Measurements from ENCODE around the gene SNX27. TPM values are rescaled to one million over a fixed set of nuclear protein-coding genes. Genes with fewer than 3 reads are reported as not detected.
A peak's percentile ranks its signal among the peaks of the same experiment; 100 is the strongest.

The SNX27 gene
- total RNA-seq, 1 donor, result 26.7 TPM

DNA sequence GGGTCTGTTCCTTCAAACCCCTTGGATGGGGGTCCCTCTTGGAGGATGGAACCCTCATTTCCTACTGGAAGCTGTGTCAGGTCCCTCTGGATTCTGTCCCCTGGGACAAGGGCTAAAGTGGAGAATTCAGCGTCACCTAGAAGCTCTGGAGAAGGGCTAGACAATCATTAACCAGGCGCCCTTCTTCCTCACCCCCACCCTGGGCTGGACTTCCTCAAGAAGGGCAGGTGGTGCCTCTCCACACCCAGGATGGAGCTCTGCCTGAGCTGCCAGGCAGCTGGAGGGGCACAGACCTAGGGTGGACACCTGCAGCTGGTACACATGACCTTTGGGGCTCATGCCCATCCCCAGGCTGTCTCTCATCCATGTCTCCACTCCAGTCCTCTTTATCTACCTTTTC, 101.2 kb downstream of the SNX27 start:
- peaks cover 23% of the 10 kb centered on the region for H3K27me3 ChIP-seq (ENCODE audit: insufficient read depth, low read length)
- peaks cover 5% of the 10 kb centered on the region for H3K4me1 ChIP-seq (ENCODE audit: insufficient read depth, low read length)
- no peak overlapping the region for H3K4me3 ChIP-seq (ENCODE audit: low read length)
- H3K9me3 ChIP-seq (ENCODE audit: low read depth, low read length), result no peaks in the 10 kb centered on the region

DNA sequence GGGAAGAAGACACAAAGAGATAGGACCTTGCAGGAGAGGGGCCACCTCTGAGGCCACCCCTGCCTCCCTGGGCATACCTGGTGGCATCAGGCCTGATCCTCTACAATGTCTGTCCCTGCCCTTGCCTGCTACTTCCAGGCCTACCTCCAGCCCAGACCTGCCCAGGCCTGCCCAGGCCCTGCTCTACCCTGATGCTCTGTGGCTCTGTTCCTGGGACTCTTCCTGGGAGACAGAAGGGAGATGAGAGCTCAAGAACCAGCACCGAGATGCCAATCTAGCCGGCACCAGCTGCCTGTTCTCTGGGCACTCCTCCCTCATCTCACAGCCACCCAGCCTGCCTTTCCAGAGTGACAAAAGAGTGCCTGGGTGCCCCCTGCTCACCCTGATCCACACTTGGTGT, 102.0 kb downstream of the SNX27 start:
- H3K4me1 ChIP-seq (ENCODE audit: insufficient read depth, low read length), result peaks cover 5% of the 10 kb centered on the region
- H3K27me3 ChIP-seq (ENCODE audit: insufficient read depth, low read length), result peaks cover 31% of the 10 kb centered on the region

DNA sequence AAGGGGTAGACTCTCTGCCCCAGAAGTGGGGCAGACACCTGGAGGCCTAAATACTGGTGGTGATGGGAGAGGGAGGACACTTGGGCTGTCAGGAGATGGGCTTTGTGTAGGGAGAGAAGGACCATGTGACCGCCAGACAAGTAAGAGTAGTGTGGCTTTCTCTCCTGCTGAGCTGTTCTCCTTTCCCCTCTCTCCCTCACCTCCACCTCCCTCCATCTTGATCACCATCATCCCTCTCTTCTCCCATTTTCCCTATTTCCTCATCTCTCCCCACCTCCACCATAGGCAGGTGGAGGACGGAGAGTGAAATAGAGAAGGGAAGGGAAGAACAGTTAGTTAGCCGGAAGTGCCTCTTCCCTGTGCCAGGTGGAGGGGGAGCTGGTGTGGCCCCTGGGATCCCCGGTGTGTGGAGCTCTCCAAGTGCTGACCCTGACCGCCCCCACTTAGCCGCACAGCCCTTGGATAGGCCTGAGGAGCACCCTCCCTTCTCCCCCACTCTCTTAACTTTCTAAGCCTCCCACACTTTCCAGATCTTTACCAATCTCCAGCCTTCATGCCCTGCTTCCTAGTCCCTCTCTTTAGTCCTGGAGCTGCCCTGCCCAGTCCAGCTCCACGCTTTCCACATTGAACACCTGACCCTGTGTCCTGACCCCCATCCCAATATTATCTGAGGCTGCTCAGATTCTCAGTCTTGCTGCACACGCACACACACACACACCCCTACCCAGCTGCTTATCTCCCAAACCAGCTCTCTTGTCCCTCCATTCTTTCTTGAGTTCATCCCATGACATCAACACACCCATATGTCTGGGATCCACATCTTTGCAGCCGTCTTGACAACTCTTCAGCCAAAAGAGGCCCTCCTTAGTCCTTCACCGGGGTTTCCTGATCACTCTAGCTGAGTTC, 103.2 kb downstream of the SNX27 start:
- Histone ChIP-seq H3K9me3 (ENCODE audit: low read depth, low read length) (no peaks in the 10 kb centered on the region), H3K27me3 (ENCODE audit: insufficient read depth, low read length) (peaks cover 42% of the 10 kb centered on the region), H3K4me1 (ENCODE audit: insufficient read depth, low read length) (peaks cover 5% of the 10 kb centered on the region), H3K4me3 (ENCODE audit: low read length) (no peak overlapping the region)

More for the DNA sequence above, 102.0 kb downstream of the SNX27 start:
- no peaks in the 10 kb centered on the region for H3K9me3 ChIP-seq (ENCODE audit: low read depth, low read length)
- no peak overlapping the region for H3K4me3 ChIP-seq (ENCODE audit: low read length)

DNA sequence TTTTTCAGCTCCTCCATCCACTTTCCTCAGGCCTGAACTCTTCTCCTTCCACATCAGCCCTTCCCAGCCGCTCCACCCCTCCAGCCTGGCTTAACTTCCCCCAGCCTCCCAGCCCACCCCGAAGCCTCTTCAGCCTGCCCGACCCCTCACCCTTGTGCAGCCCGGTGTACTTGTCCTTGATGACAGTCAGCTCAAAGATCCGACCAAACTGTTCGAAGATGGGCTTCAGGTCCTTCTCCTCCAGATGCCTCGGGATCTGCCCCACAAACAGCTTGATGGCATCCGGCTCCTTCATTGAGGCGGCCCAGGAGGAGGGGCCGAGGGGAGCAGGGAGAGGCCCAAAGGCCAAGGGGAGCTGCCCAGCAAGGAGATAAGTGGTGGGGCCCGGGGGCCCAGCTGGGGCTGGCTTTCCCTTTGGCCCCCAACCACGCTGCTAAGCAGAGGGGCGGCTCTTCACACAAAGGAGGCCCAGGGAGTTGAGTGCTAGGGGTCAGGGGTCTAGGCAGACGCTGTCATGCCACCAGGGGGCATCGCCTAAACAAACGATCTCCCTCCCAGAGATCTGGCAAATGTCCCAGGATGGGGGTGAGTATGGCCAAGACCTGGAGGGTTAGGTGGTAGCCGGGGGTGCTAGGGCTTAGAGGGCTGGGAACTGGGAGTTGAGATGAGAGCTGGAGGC, 104.0 kb downstream of the SNX27 start:
- peaks cover 13% of the 10 kb centered on the region for H3K4me1 ChIP-seq (ENCODE audit: insufficient read depth, low read length)
- H3K9me3 ChIP-seq (ENCODE audit: low read depth, low read length), result no peaks in the 10 kb centered on the region
- H3K4me3 ChIP-seq (ENCODE audit: low read length), result no peak overlapping the region
- H3K27me3 ChIP-seq (ENCODE audit: insufficient read depth, low read length), result peaks cover 46% of the 10 kb centered on the region

DNA sequence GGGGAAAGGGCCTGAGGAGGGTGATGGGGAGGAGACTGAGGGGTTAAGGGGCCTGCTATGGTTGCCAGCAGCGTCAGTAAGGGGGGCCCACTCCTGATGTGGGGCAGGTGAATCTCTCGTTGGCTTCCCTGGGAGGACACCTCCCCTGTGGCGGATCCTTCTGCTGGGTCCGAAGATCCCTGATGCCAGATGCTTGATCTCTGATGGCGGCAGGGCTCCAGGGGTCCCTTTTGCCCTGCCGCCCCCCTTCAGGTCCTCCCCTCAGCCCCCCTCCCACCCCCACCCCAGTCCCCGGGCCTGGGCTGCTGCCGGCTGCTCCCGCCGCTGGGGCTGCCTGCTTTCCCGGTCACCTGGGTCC, 104.5 kb downstream of the SNX27 start:
- H3K9me3 ChIP-seq (ENCODE audit: low read depth, low read length), result no peaks in the 10 kb centered on the region
- peaks cover 16% of the 10 kb centered on the region for H3K4me1 ChIP-seq (ENCODE audit: insufficient read depth, low read length)
- peaks cover 46% of the 10 kb centered on the region for H3K27me3 ChIP-seq (ENCODE audit: insufficient read depth, low read length)
- no peak overlapping the region for H3K4me3 ChIP-seq (ENCODE audit: low read length)

DNA sequence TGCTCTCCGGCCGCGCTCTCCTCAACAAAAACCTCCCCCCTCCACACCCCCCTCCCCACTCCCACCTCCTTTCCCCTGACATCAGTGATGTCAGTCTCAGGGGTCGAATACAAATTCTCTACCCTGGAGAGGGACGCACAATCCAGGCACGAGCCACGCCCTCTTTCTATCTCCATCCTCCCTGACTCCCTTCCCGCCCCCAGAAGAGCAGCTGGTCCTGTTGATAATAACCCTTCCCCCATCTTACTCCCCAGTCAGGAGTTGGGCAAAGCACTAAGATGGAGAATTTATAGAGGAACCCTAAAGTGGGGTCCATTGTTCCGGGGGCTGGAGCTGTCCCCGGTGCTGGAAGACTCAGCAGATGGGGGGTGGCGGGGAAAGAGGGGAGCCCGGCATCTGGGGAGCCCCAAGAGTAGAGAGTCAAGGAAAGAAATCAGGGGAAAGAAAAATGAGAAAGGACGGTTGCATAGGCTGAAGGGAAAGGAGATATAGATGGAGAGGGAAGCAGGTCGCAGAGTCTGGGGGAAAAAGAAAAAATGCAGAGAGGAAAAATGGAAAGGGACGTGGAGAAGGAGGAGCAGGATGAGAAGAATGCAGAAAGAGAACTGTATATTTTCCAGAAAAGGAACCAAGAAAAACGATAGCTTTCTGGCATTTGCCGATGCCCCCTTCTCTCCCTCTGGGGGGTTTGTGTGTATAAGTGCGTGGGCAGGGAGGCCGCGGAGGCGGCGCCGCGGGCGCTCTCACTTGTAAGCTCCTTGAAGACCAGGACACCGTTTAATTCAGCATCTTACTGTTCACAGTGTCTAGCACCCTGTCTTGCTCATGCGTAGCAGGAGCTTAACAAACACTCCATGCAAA, 105.2 kb downstream of the SNX27 start, which contains the start of gene CELF3:
TSS of gene CELF3 (minus strand) at position 33 of the 861 bp plus-strand sequence. CDS start 783 bp downstream, outside the sequence.
- Histone ChIP-seq H3K4me1 (ENCODE audit: insufficient read depth, low read length) (peaks cover 22% of the 10 kb centered on the region), H3K9me3 (ENCODE audit: low read depth, low read length) (no peaks in the 10 kb centered on the region), H3K4me3 (ENCODE audit: low read length) (no peak within 1 kb of the TSS), H3K27me3 (ENCODE audit: insufficient read depth, low read length) (peaks cover 48% of the 10 kb centered on the region)

DNA sequence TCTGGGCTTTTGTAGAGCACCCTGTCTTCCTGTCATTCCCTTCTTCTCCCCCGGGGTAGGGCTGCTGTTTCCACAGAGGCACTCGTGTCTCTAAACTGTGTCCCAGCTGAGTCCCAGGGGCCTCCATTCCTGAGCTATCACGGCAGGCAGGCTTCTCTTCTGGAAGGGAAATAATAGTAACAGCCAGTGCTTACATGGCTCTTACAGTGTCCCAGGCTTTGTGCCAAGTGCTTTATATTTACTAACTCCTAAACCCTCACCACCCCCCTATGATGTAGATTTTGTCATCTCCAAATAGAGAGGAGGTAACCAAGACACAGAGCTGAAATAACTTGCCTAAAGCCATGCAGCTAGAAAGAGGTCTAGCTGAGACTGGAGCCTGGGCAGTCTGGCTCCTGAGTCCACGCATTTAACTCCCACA, 106.2 kb downstream of the SNX27 start:
- peaks cover 58% of the 10 kb centered on the region for H3K27me3 ChIP-seq (ENCODE audit: insufficient read depth, low read length)
- peaks cover 26% of the 10 kb centered on the region for H3K4me1 ChIP-seq (ENCODE audit: insufficient read depth, low read length)

DNA sequence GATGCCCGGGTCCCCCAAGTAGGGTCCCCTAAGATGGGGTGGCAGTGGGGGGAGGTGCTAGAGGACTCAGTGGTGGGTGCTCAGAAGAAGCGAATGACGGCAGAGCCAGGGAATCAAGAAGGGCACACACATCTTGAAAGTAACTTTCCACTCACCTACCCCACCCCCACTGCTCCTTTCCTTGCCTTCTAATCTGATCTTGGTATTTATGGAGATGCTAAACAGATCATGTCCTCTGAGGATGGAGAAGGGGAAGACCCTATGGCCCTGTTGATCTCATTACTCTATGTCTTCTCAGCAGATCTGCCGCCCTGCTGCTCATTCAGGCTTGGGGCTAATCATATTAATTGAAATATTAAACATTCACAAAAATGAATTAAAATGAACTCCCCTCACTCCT, 106.8 kb downstream of the SNX27 start:
- no peaks in the 10 kb centered on the region for H3K9me3 ChIP-seq (ENCODE audit: low read depth, low read length)
- no peak overlapping the region for H3K4me3 ChIP-seq (ENCODE audit: low read length)
- H3K4me1 ChIP-seq (ENCODE audit: insufficient read depth, low read length), result peaks cover 26% of the 10 kb centered on the region
- H3K27me3 ChIP-seq (ENCODE audit: insufficient read depth, low read length), result peaks cover 64% of the 10 kb centered on the region

More for the DNA sequence above, 106.2 kb downstream of the SNX27 start:
- Histone ChIP-seq H3K4me3 (ENCODE audit: low read length) (no peak overlapping the region), H3K9me3 (ENCODE audit: low read depth, low read length) (no peaks in the 10 kb centered on the region)

DNA sequence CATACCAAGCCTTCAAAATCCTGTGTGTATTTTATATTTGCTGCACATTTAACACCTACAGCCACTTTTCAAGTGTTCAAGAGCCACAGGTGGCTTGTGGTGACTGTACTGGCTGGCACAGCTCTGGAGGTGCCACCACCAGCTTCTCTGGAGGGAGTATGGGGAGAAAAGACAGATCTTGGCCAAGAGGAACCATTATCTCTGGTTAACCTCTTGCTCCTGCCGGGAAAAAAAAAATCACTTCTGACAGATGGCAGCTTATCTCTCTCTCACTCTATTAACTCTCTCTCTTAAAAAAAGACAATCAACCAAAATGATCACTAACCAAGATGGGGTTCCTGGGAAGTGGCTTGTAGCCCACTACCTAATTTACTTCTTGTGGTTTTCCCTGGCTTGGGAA, 108.3 kb downstream of the SNX27 start:
- H3K9me3 ChIP-seq (ENCODE audit: low read depth, low read length), result no peaks in the 10 kb centered on the region
- H3K27me3 ChIP-seq (ENCODE audit: insufficient read depth, low read length), result peaks cover 72% of the 10 kb centered on the region
- H3K4me3 ChIP-seq (ENCODE audit: low read length), result no peak overlapping the region
- peaks cover 26% of the 10 kb centered on the region for H3K4me1 ChIP-seq (ENCODE audit: insufficient read depth, low read length)

DNA sequence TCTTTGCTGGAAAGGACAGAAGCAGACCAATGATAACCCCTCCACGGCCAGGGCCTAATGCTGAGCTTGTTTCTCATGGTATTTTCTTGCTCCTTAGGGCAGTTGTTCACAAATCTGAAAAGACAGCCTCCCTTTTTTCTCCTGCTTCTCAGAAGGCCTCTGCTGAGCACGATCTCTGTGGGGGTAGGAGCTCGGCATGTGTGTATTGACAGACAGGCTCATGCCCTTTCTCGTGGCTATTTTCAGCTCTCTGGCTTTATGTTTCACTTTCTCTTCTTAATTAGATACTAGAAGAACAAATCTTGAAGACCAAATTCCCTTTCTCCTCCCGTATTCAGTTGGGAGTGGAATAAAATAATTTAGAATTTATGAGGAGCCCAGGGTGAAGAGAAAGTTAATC, 108.7 kb downstream of the SNX27 start:
- Histone ChIP-seq H3K9me3 (ENCODE audit: low read depth, low read length) (no peaks in the 10 kb centered on the region), H3K4me1 (ENCODE audit: insufficient read depth, low read length) (peaks cover 26% of the 10 kb centered on the region), H3K27me3 (ENCODE audit: insufficient read depth, low read length) (peaks cover 70% of the 10 kb centered on the region), H3K4me3 (ENCODE audit: low read length) (peak overlapping the region; percentile 38)

DNA sequence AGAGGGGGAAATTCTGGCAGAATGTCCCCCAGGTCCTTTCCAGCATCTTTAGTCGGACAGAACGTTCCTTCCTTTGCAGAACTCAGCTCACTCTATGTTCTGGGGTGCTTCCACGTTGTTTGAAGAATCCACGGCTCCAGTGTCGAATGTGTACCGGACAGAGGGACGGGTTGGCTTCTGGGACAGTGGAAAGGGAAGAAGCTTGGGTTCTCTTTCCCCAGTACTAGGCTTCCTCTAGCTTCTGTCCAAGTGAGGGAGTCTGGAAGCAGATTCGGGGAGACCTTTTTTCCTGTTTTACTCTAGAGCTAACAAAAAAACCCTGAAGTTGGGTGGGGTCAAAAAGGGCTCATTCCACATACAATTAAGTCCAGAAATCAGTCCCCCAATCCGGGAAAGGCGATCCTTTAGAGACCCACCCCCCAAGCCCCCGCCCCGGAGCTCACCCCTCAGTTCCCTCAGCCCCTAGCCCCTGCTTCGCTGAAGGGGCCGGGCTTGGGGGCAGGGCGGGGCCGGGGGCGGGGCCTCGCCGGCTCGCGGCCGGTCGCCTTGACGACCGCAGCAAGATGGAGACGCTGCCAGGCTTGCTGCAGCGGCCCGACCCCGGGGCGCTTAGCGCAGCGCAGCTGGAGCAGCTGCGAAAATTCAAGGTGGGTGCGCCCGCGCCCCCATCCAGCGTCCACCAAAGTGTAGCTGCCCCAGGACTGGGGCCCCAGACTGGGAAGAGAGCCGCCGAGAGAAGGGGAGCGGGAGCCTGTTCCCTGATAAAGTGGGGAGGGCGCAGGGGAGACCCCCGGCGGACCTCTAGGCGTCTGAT, 109.3 kb downstream of the SNX27 start, which contains the start of gene RIIAD1:
TSS of gene RIIAD1 (plus strand) at position 549 of the 814 bp plus-strand sequence. CDS start at position 564, 15 bp downstream.
- Histone ChIP-seq H3K4me1 (ENCODE audit: insufficient read depth, low read length) (peaks cover 26% of the 10 kb centered on the region), H3K9me3 (ENCODE audit: low read depth, low read length) (no peaks in the 10 kb centered on the region), H3K27me3 (ENCODE audit: insufficient read depth, low read length) (peaks cover 68% of the 10 kb centered on the region), H3K4me3 (ENCODE audit: low read length) (peak within 1 kb of the TSS; percentile 38)

DNA sequence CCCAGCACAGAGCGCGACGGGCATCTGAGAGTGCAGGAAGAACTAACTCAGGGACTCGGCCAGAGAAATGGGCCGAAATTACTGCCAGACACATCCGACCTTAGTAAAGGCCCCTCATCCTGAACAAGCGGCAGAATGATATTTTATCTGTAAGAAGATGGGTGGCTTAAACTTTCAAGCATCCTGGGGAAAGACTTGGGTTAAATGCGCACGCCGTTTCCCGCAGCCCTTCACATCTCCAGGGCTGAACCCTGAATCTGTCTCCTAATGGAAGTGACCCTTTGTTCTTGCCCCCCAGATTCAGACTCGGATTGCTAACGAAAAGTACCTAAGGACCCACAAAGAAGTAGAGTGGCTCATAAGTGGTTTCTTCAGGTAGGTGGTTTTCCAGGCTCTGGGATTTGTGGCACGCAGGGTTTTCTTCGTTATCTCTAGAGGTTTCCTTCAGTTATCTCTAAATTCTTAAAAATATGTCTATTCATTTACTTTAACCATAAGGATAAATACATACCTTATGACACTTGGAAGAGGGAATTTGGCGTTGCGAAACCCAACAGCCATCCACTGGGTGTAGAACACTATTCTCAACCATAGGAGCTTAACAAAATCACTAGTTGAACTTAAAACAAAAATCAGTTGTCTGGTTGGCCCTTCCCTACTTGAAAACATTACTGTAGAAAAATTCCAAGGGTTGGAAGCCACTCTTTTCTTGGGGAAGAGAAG, 110.1 kb downstream of the SNX27 start:
- Histone ChIP-seq H3K4me1 (ENCODE audit: insufficient read depth, low read length) (peaks cover 24% of the 10 kb centered on the region), H3K4me3 (ENCODE audit: low read length) (peak overlapping the region; percentile 30), H3K9me3 (ENCODE audit: low read depth, low read length) (no peaks in the 10 kb centered on the region), H3K27me3 (ENCODE audit: insufficient read depth, low read length) (peaks cover 66% of the 10 kb centered on the region)

DNA sequence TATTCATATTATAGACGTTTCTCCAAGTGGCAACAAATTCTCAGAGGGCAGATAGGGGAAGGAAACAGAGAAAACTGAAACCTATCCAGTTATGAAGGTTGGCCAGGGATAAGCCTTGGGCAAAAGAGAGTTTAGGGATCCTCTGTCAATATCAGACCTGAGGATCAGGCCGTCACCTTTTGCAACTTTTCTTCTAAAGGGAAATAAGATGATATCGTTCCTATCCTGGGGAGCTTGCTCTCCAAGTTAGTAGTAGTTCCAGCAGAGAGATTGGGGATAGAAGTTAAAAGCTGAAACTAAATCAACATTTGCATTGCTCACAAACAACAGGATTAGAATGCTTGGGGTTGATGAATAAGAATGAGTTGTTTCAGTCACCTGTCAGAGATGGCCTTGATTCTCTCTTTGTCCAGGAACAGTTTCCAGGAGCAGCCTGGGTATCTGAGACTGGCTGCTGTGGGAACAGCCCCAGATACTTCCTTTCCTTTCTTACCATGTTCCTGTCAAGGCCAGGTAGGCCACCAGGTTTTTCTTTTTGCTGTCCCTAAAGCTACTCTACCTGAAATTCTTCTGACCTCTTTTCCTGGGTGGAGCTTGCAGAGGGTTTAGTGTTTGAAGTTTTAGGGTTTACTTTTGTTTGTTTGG, 112.0 kb downstream of the SNX27 start:
- Histone ChIP-seq H3K4me1 (ENCODE audit: insufficient read depth, low read length) (peaks cover 21% of the 10 kb centered on the region), H3K27me3 (ENCODE audit: insufficient read depth, low read length) (peaks cover 50% of the 10 kb centered on the region), H3K4me3 (ENCODE audit: low read length) (no peak overlapping the region), H3K9me3 (ENCODE audit: low read depth, low read length) (no peaks in the 10 kb centered on the region)

All from mononuclear cell (primary cell).